ENCODE results near the gene ZDHHC18. TPM values are rescaled to one million over a fixed set of nuclear protein-coding genes. Genes with fewer than 3 reads are reported as not detected.

The ZDHHC18 gene
- total RNA-seq, 1 donor from 2014 or later, result 29.7 TPM

- Mint-ChIP-seq H3K4me3 (peak overlapping the region; percentile 72), H3K36me3 (peaks cover 16% of the 10 kb centered on the region), H3K27me3 (no peaks in the 10 kb centered on the region), H3K9me3 (no peaks in the 10 kb centered on the region), H3K4me1 (ENCODE audit: unreplicated experiment) (peaks cover 18% of the 10 kb centered on the region), H3K27ac (peak overlapping the region; percentile 84)
- no peak for DNase-seq (ENCODE audit: extremely low spot score, unreplicated experiment)
- no peak for TF ChIP-seq CTCF (conservative IDR thresholded peaks at IDR 0.05)
Observed at GRCh38 chr1:26854906-26855305, 28.4 kb downstream of the ZDHHC18 start.

- peaks cover 18% of the 10 kb centered on the region for H3K4me1 Mint-ChIP-seq (ENCODE audit: unreplicated experiment)
- peak overlapping the region; percentile 96 for H3K27ac Mint-ChIP-seq
- H3K4me3 Mint-ChIP-seq, result peak overlapping the region; percentile 31
- no peaks in the 10 kb centered on the region for H3K27me3 Mint-ChIP-seq
- no peak for DNase-seq (ENCODE audit: extremely low spot score, unreplicated experiment)
- H3K9me3 Mint-ChIP-seq, result no peaks in the 10 kb centered on the region
- no peak for TF ChIP-seq CTCF (conservative IDR thresholded peaks at IDR 0.05)
- H3K36me3 Mint-ChIP-seq, result peaks cover 16% of the 10 kb centered on the region
Observed at GRCh38 chr1:26855636-26856035, 29.1 kb downstream of the ZDHHC18 start.

GRCh38 chr1:26856181-26856580 lies 29.7 kb downstream of the ZDHHC18 start:
- Mint-ChIP-seq H3K4me1 (ENCODE audit: unreplicated experiment) (peaks cover 18% of the 10 kb centered on the region), H3K36me3 (peaks cover 16% of the 10 kb centered on the region), H3K27ac (peak overlapping the region; percentile 96), H3K9me3 (no peaks in the 10 kb centered on the region), H3K4me3 (peak overlapping the region; percentile 31), H3K27me3 (no peaks in the 10 kb centered on the region)
- TF ChIP-seq CTCF (conservative IDR thresholded peaks at IDR 0.05), result no peak
- DNase-seq (ENCODE audit: extremely low spot score, unreplicated experiment), result no peak

GRCh38 chr1:26856604-26857469 lies 30.3 kb downstream of the ZDHHC18 start:
- Mint-ChIP-seq H3K36me3 (peaks cover 12% of the 10 kb centered on the region), H3K27me3 (no peaks in the 10 kb centered on the region), H3K4me3 (peak overlapping the region; percentile 73), H3K9me3 (no peaks in the 10 kb centered on the region), H3K4me1 (ENCODE audit: unreplicated experiment) (peaks cover 18% of the 10 kb centered on the region), H3K27ac (peak overlapping the region; percentile 96)
- no peak for DNase-seq (ENCODE audit: extremely low spot score, unreplicated experiment)
- TF ChIP-seq CTCF (conservative IDR thresholded peaks at IDR 0.05), result no peak

GRCh38 chr1:26857473-26858060 lies 31.1 kb downstream of the ZDHHC18 start:
- Mint-ChIP-seq H3K4me1 (ENCODE audit: unreplicated experiment) (peaks cover 25% of the 10 kb centered on the region), H3K4me3 (peak overlapping the region; percentile 73), H3K36me3 (peaks cover 11% of the 10 kb centered on the region), H3K27me3 (no peaks in the 10 kb centered on the region), H3K27ac (peak overlapping the region; percentile 96), H3K9me3 (no peaks in the 10 kb centered on the region)
- no peak for TF ChIP-seq CTCF (conservative IDR thresholded peaks at IDR 0.05)
- DNase-seq (ENCODE audit: extremely low spot score, unreplicated experiment), result no peak
